Spleen (tissue), 11 donors: ENCODE results near the gene C1QL4. TPM values are rescaled to one million over a fixed set of nuclear protein-coding genes. Genes with fewer than 3 reads are reported as not detected.

Source experiments
- DNase-seq: peaks from one replicate; pipeline ENCODE4 v3.0.0-alpha.2; 2020
- H3K27ac ChIP-seq, 8 donors: fragments of 200-600 bp; sonication (generic) in 7 of 8; 1 replicate in 4 of 8; 2 replicates in 4 of 8; pipeline versions ENCODE4 v1.5.0 to v1.8.0; 2016 to 2021; ENCODE audit warnings: inconsistent platforms in 4 of 8, mild to moderate bottlenecking in 4 of 8, moderate library complexity in 1 of 8
- H3K27me3 ChIP-seq, 7 donors: fragments of 200-600 bp; sonication (generic) in 6 of 7; replicated peaks in 1 of 7; 1 replicate in 4 of 7; 2 replicates in 3 of 7; pipeline versions ENCODE4 v1.5.0 to v1.8.0; 2016 to 2021; ENCODE audit warnings: inconsistent platforms in 3 of 7, mild to moderate bottlenecking in 1 of 7
- H3K36me3 ChIP-seq, 6 donors: fragments of 200-600 bp; sonication (generic) in 5 of 6; 1 replicate in 4 of 6; 2 replicates in 2 of 6; pipeline versions ENCODE4 v1.5.0 to v1.8.0; 2016 to 2021; ENCODE audit warnings: inconsistent platforms in 2 of 6
- H3K4me1 ChIP-seq, 6 donors: fragments of 200-600 bp; sonication (generic) in 5 of 6; 1 replicate in 3 of 6; 2 replicates in 3 of 6; pipeline versions ENCODE4 v1.5.0 to v1.8.0; 2016 to 2021; ENCODE audit warnings: inconsistent platforms in 3 of 6
- H3K4me3 ChIP-seq, 8 donors: fragments of 200-600 bp; sonication (generic) in 7 of 8; 1 replicate in 4 of 8; 2 replicates in 4 of 8; pipeline versions ENCODE4 v1.5.0 to v1.8.0; 2016 to 2021; ENCODE audit warnings: inconsistent platforms in 4 of 8, mild to moderate bottlenecking in 4 of 8, moderate library complexity in 2 of 8
- H3K9me3 ChIP-seq, 8 donors: fragments of 200-600 bp; sonication (generic) in 7 of 8; 1 replicate in 4 of 8; 2 replicates in 4 of 8; pipeline versions ENCODE4 v1.5.0 to v1.8.0; 2016 to 2021; ENCODE audit warnings: inconsistent platforms in 4 of 8
- CTCF ChIP-seq, 11 experiments: fragments of 200-600 bp in 7 of 11; fragments of 450-650 bp in 4 of 11; sonication (generic) in 4 of 11; IDR thresholded peaks in 8 of 11; conservative IDR thresholded peaks in 3 of 11; 1 replicate in 7 of 11; 2 replicates in 4 of 11; pipeline versions ENCODE4 v1.4.0 to v1.8.0; 2016 to 2021; ENCODE audit warnings: antibody characterized with exemption in 11 of 11, inconsistent platforms in 4 of 11, mild to moderate bottlenecking in 1 of 11
- POLR2A ChIP-seq, 3 donors: fragments of 450-650 bp; IDR thresholded peaks; one replicate each; pipeline ENCODE4 v1.5.1; 2017; ENCODE audit warnings: antibody characterized with exemption in 3 of 3, mild to moderate bottlenecking in 1 of 3
- POLR2AphosphoS5 ChIP-seq, 3 donors: sonication (generic); formaldehyde crosslinking; IDR thresholded peaks; one replicate each; pipeline ENCODE4 v1.5.1; 2017; ENCODE audit warnings: antibody characterized with exemption in 3 of 3
- WGBS, 5 donors: extraction: QIAGEN DNeasy Blood & Tissue Kit in 3 of 5; methylation state at CpG; one replicate each; pipeline versions ENCODE4 v1.1.5 to v1.1.7; 2013 to 2018; 5-methylcytosine and 5-hydroxymethylcytosine counted together
- intact Hi-C: fragments of 100-400 bp; cut with DNase I; formaldehyde crosslinking; loops from one replicate; pipeline ENCODE4 v1.15.0; 2023; ENCODE audit warnings: low total_unique reads
- polyA plus RNA-seq, 3 donors: library from polyadenylated mRNA; stranded (reverse); fragments of 200-250 nt; gene quantifications; one replicate each; pipeline ENCODE4 v1.2.1, GENCODE V29; 2013
- total RNA-seq, 7 donors: library from RNA; depleted of rRNA in 3 of 7; stranded (reverse); fragments of >200 nt in 3 of 7; fragmentation: NEBNext Ultra II Directional in 4 of 7; extraction: Animal tissue kit (Norgen Biotek cat#: 25700) in 4 of 7; gene quantifications; one replicate each; pipeline versions ENCODE4 v1.1.0 to v1.2.1, GENCODE V29; 2016 to 2021
- donor health status: healthy with polysubstance abuse.
- donor health status: DM: no; HTN: no; CAD: no; lungs with moderate emphysema.
- donor health status: DM: no; HTN: no; CAD: no.
- donor health status: Bipolar disorder and iron deficiency.
- donor health status: healthy.
- donor health status: DM: no; HTN: no; CAD: no.
- donor health status: DM: yes; HTN: yes; CAD: no.

C1QL4 gene
- total and polyA plus RNA-seq, 10 donors: not detected

- Histone ChIP-seq H3K36me3 (no peaks in the 10 kb centered on the region), H3K9me3 (no peaks in the 10 kb centered on the region), H3K27ac (no peak overlapping the region), H3K4me3 (no peak overlapping the region), H3K4me1 (peaks cover 20 to 58% (median 42%) of the 10 kb centered on the region in 6 donors), H3K27me3 (peaks cover 7 to 98% (median 54%) of the 10 kb centered on the region in 7 donors)
- DNase-seq: no peak
- 66 to 76% (median 74%) methylated on average over 6 of the region's 6 CpGs for WGBS, 5 donors
- intact Hi-C loops: no loop called here
- TF ChIP-seq CTCF (IDR thresholded peaks at IDR 0.05 in 8 of 11, conservative IDR thresholded peaks at IDR 0.05 in 3 of 11): no peak
- no peak for TF ChIP-seq POLR2A (IDR thresholded peaks at IDR 0.05)
- no peak for TF ChIP-seq POLR2AphosphoS5 (IDR thresholded peaks at IDR 0.05)
Observed at GRCh38 chr12:49338830-49339463, 2.0 kb upstream of the C1QL4 start.

GRCh38 chr12:49335955-49336644, 888 bp downstream of the C1QL4 start:
- H3K27ac ChIP-seq: no peak overlapping the region
- H3K4me3 ChIP-seq: peak overlapping the region in 2 of 8 donors; percentile 41 to 65
- no peak for DNase-seq
- peaks cover 0 to 3% (median 0%) of the 10 kb centered on the region in 6 donors for H3K36me3 ChIP-seq
- H3K27me3 ChIP-seq: peaks cover 10 to 98% (median 56%) of the 10 kb centered on the region in 7 donors
- H3K4me1 ChIP-seq: peaks cover 5 to 48% (median 24%) of the 10 kb centered on the region in 6 donors
- no peaks in the 10 kb centered on the region for H3K9me3 ChIP-seq
- WGBS, 5 donors: 12 to 31% (median 18%) methylated on average over 25 to 72 of the region's 72 CpGs
- TF ChIP-seq POLR2A (IDR thresholded peaks at IDR 0.05): no peak
- TF ChIP-seq POLR2AphosphoS5 (IDR thresholded peaks at IDR 0.05): no peak
- no peak for TF ChIP-seq CTCF (IDR thresholded peaks at IDR 0.05 in 8 of 11, conservative IDR thresholded peaks at IDR 0.05 in 3 of 11)
- intact Hi-C loops: no loop called here

GRCh38 chr12:49335118-49335954, 1.7 kb downstream of the C1QL4 start:
- H3K27me3 ChIP-seq: peaks cover 10 to 100% (median 56%) of the 10 kb centered on the region in 7 donors
- H3K4me3 ChIP-seq: no peak overlapping the region
- no peak overlapping the region for H3K27ac ChIP-seq
- whole genome bisulfite sequencing, 5 donors: 48 to 59% (median 51%) methylated on average over 16 of the region's 16 CpGs
- intact Hi-C loops: no loop called here
- H3K9me3 ChIP-seq: no peaks in the 10 kb centered on the region
- H3K36me3 ChIP-seq: peaks cover 0 to 10% (median 0%) of the 10 kb centered on the region in 6 donors
- no peak for DNase-seq
- TF ChIP-seq POLR2A (IDR thresholded peaks at IDR 0.05): no peak
- H3K4me1 ChIP-seq: peaks cover 5 to 48% (median 24%) of the 10 kb centered on the region in 6 donors

DNA sequence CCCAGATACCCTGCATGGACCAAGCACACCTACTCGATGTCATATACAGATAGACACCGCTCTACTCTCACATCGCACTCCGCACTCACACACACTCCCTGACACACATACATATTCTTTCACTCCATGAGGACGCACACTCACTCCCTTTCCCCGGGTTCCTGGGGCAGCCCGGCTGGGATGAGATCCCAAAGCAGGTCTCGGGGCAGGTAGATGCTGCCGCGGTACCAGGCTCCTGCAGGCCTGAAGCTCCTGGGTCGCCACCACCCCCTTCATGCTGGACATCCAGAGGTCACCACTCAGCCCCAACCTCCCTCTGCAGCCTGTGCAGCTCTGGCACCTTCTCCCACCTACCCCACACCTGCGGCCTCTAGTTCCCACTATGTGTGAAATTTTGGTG, 2.3 kb downstream of the C1QL4 start:
- Histone ChIP-seq H3K36me3 (peaks cover 0 to 17% (median 0%) of the 10 kb centered on the region in 6 donors), H3K4me1 (peaks cover 5 to 48% (median 24%) of the 10 kb centered on the region in 6 donors), H3K27ac (no peak overlapping the region), H3K27me3 (peaks cover 10 to 95% (median 56%) of the 10 kb centered on the region in 7 donors), H3K4me3 (no peak overlapping the region), H3K9me3 (no peaks in the 10 kb centered on the region)
- TF ChIP-seq POLR2AphosphoS5 (IDR thresholded peaks at IDR 0.05) (no peak), CTCF (IDR thresholded peaks at IDR 0.05 in 8 of 11, conservative IDR thresholded peaks at IDR 0.05 in 3 of 11) (no peak), POLR2A (IDR thresholded peaks at IDR 0.05) (no peak)
- 51 to 58% (median 53%) methylated on average over 12 of the region's 12 CpGs for WGBS, 5 donors
- intact Hi-C loops: no loop called here
- no peak for DNase-seq
